K562 (cell line): ENCODE measurements around the gene POLD1. TPM values are rescaled to one million over a fixed set of nuclear protein-coding genes. Genes with fewer than 3 reads are reported as not detected.

ENCODE experiments used
- ATF6 ChIP-seq: sonication (generic); formaldehyde crosslinking; IDR thresholded peaks from 2 replicates; pipeline ENCODE4 v1.4.0; 2020; ENCODE audit warnings: mild to moderate bottlenecking, missing genetic modification reagents
- E2F1 ChIP-seq: sonication (generic); formaldehyde crosslinking; IDR thresholded peaks from 2 replicates; pipeline ENCODE4 v1.8.1; 2023; ENCODE audit warnings: mild to moderate bottlenecking, missing genetic modification reagents, moderate library complexity
- E2F6 ChIP-seq, 2 experiments: IDR thresholded peaks; 2 replicates each; pipeline ENCODE4 v1.6.1; 2011; ENCODE audit warnings: borderline replicate concordance in 1 of 2, control low read depth in 1 of 2, low read depth in 1 of 2, low read length in 1 of 2, mild to moderate bottlenecking in 1 of 2, mixed read lengths in 1 of 2, moderate library complexity in 1 of 2; ENCODE audit not compliant: insufficient read depth in 1 of 2, insufficient read length in 1 of 2, poor library complexity in 1 of 2, severe bottlenecking in 1 of 2; ENCODE audit errors: extremely low read depth in 1 of 2
- HOMEZ ChIP-seq: fragments of 250-450 bp; sonication (Bioruptor Pico); IDR thresholded peaks from 2 replicates; pipeline ENCODE4 v1.4.0; 2020; ENCODE audit warnings: mild to moderate bottlenecking, moderate library complexity
- SFPQ ChIP-seq: fragments of 200-400 bp; formaldehyde crosslinking; IDR thresholded peaks from 2 replicates; pipeline ENCODE4 v1.6.1; 2017; ENCODE audit warnings: mild to moderate bottlenecking, low read depth, low read length, moderate library complexity
- SPI1 ChIP-seq: IDR thresholded peaks from 2 replicates; pipeline ENCODE4 v1.6.1; 2011; ENCODE audit warnings: low read depth, low read length, control low read depth, borderline replicate concordance
- STAG1 ChIP-seq: sonication (generic); formaldehyde crosslinking; IDR thresholded peaks from 2 replicates; pipeline ENCODE4 v1.5.0; 2020; ENCODE audit warnings: missing genetic modification reagents, borderline replicate concordance
- ZC3H4 ChIP-seq: sonication (generic); formaldehyde crosslinking; IDR thresholded peaks from 2 replicates; pipeline ENCODE4 v1.9.0; 2021; ENCODE audit warnings: missing genetic modification reagents, borderline replicate concordance
- ZC3H8 ChIP-seq: fragments of 450-650 bp; IDR thresholded peaks from 2 replicates; pipeline ENCODE4 v1.6.1; 2017
- ZNF41 ChIP-seq: fragments of 250-450 bp; sonication (Bioruptor Pico); conservative IDR thresholded peaks from 2 replicates; pipeline ENCODE4 v1.4.0; 2020; ENCODE audit warnings: mild to moderate bottlenecking
- ZZZ3 ChIP-seq: fragments of 450-650 bp; IDR thresholded peaks from 2 replicates; pipeline ENCODE4 v1.6.1; 2016; ENCODE audit warnings: antibody characterized with exemption, mild to moderate bottlenecking, moderate library complexity
- polyA plus RNA-seq, 8 experiments: library from polyadenylated mRNA; depleted of rRNA in 4 of 8; stranded (reverse) in 5 of 8; unstranded in 3 of 8; fragments of >200 nt; fragmentation: Nextera tagmentation in 2 of 8; fragmentation: Illumina TruSeq in 1 of 8; extraction: Ambion mirVana in 2 of 8; extraction: Trizol in 1 of 8; gene quantifications; 2 replicates each; pipeline versions ENCODE4 v1.2.1 to v1.2.3, GENCODE V29; 2011 to 2014; ENCODE audit warnings: inconsistent platforms in 1 of 8, missing spikeins in 1 of 8
- total RNA-seq, 7 experiments: library from RNA; depleted of rRNA in 6 of 7; stranded (reverse); fragments of >200 nt in 6 of 7; fragmentation: Illumina TruSeq in 2 of 7; extraction: Trizol in 2 of 7; gene quantifications; 2 replicates each; pipeline versions ENCODE4 v1.2.1 to v1.2.3, GENCODE V29; 2011 to 2021; ENCODE audit warnings: low replicate concordance in 1 of 7
- TF ChIP-seq, protein P1 (sequence below): sonication (generic); formaldehyde crosslinking; IDR thresholded peaks from 2 replicates; pipeline ENCODE4 v1.8.0; 2022; ENCODE audit warnings: mild to moderate bottlenecking, missing genetic modification reagents

The POLD1 gene
- total and polyA plus RNA-seq, 9 of the 15 experiments (the other 6 are each of a cell fraction or from before 2014, with no cell fraction given), result 1.3 to 312 (median 47.8) TPM

GRCh38 chr19:50431343-50432220 lies 47.4 kb downstream of the POLD1 start (continued):
- TF ChIP-seq HOMEZ (CRISPR knock-in tag), result no peak
- TF ChIP-seq ZC3H8, result no peak
- no peak for TF ChIP-seq ZZZ3
- peak in 1 of 2 experiments; percentile 55 for TF ChIP-seq E2F6 (IDR thresholded peaks at IDR 0.05; ENCODE audit: borderline replicate concordance in 1 of 2, extremely low read depth in 1 of 2, insufficient read depth in 1 of 2, insufficient read length in 1 of 2, low read depth in 1 of 2, low read length in 1 of 2, poor library complexity in 1 of 2, severe bottlenecking in 1 of 2)
- TF ChIP-seq ZNF41 (CRISPR knock-in tag), result no peak
- 0 out of 2 replicates have a peak, but pooled peaks have one; percentile 24 for TF ChIP-seq SPI1
- TF ChIP-seq, protein P1, sequence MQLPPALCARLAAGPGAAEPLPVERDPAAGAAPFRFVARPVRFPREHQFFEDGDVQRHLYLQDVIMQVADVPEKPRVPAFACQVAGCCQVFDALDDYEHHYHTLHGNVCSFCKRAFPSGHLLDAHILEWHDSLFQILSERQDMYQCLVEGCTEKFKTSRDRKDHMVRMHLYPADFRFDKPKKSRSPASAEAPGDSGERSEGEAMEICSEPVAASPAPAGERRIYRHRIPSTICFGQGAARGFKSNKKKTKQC (CRISPR knock-in tag), result no peak
- TF ChIP-seq SFPQ, result no peak
- no peak for TF ChIP-seq STAG1 (CRISPR knock-in tag)
- no peak for TF ChIP-seq ATF6 (CRISPR knock-in tag)
- no peak for TF ChIP-seq E2F1
- no peak for TF ChIP-seq ZC3H4 (CRISPR knock-in tag)
